Parathyroid adenoma (tissue), 2 donors: Measurements from ENCODE around the gene CPA4.

Source experiments
- H2AFZ ChIP-seq: fragments of 300-600 bp; sonication (generic); one replicate; pipeline ENCODE4 v1.7.0; 2017; ENCODE audit warnings: antibody characterized with exemption, mild to moderate bottlenecking
- H3K27ac ChIP-seq: fragments of 300-600 bp; sonication (generic); one replicate; pipeline ENCODE4 v1.7.0; 2017
- H3K27me3 ChIP-seq: fragments of 300-600 bp; sonication (generic); one replicate; pipeline ENCODE4 v1.7.0; 2017; ENCODE audit warnings: low read length; ENCODE audit not compliant: control insufficient read depth, insufficient read depth
- H3K36me3 ChIP-seq: fragments of 300-600 bp; sonication (generic); one replicate; pipeline ENCODE4 v1.7.0; 2017; ENCODE audit warnings: low read length; ENCODE audit not compliant: control insufficient read depth, insufficient read depth
- H3K4me1 ChIP-seq: fragments of 300-600 bp; sonication (generic); one replicate; pipeline ENCODE4 v1.7.0; 2017; ENCODE audit warnings: control low read depth
- H3K4me2 ChIP-seq: fragments of 300-600 bp; sonication (generic); one replicate; pipeline ENCODE4 v1.7.0; 2017; ENCODE audit warnings: low read length
- H3K4me3 ChIP-seq: fragments of 300-600 bp; sonication (generic); one replicate; pipeline ENCODE4 v1.7.0; 2017; ENCODE audit warnings: low read depth, low read length
- H3K79me2 ChIP-seq: fragments of 300-600 bp; sonication (generic); one replicate; pipeline ENCODE4 v1.7.0; 2017; ENCODE audit warnings: control low read depth
- H3K9ac ChIP-seq: fragments of 300-600 bp; sonication (generic); one replicate; pipeline ENCODE4 v1.7.0; 2017; ENCODE audit warnings: mild to moderate bottlenecking
- H3K9me3 ChIP-seq: fragments of 300-600 bp; sonication (generic); one replicate; pipeline ENCODE4 v1.7.0; 2017; ENCODE audit warnings: low read length; ENCODE audit not compliant: control insufficient read depth
- TF ChIP-seq, protein P1 (sequence below): fragments of 300-600 bp; sonication (generic); IDR thresholded peaks from one replicate; pipeline ENCODE4 v1.7.0; 2017; ENCODE audit warnings: antibody characterized with exemption, mild to moderate bottlenecking
- donor health status: primary hyperparathyroidism.

The CPA4 gene

DNA sequence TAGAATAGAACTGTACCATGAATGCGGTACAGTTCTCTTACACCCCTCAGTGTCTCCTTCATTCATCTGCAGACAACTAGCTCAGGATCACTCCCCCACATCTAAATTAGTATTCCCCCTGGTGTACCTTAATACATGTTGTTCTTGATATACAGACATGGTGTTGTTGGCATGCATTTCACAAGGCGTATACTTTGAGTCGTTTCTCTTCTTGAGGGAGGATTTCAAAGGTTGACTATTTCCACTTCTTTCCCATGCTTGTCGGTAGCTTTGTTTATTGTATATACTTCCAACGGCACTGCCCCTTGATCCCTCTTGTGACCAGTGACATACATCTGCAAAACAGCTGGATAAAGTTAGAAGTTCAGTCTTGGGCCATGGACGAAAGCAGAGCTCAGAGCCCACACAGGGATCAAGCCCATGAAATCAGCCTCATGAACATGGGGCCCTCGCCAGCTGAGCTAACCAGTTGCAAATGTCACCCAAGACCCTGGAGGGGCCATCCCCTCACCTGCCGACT, 8.6 kb downstream of the CPA4 start:
- TF ChIP-seq, protein P1, sequence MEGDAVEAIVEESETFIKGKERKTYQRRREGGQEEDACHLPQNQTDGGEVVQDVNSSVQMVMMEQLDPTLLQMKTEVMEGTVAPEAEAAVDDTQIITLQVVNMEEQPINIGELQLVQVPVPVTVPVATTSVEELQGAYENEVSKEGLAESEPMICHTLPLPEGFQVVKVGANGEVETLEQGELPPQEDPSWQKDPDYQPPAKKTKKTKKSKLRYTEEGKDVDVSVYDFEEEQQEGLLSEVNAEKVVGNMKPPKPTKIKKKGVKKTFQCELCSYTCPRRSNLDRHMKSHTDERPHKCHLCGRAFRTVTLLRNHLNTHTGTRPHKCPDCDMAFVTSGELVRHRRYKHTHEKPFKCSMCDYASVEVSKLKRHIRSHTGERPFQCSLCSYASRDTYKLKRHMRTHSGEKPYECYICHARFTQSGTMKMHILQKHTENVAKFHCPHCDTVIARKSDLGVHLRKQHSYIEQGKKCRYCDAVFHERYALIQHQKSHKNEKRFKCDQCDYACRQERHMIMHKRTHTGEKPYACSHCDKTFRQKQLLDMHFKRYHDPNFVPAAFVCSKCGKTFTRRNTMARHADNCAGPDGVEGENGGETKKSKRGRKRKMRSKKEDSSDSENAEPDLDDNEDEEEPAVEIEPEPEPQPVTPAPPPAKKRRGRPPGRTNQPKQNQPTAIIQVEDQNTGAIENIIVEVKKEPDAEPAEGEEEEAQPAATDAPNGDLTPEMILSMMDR = no peak
- Histone ChIP-seq H2AFZ (no peak overlapping the region), H3K9ac (no peak overlapping the region), H3K36me3 (no peaks in the 10 kb centered on the region), H3K27me3 (no peaks in the 10 kb centered on the region), H3K27ac (no peak overlapping the region), H3K4me1 (no peaks in the 10 kb centered on the region), H3K9me3 (no peaks in the 10 kb centered on the region), H3K4me2 (no peak overlapping the region), H3K4me3 (no peak overlapping the region), H3K79me2 (no peaks in the 10 kb centered on the region)

DNA sequence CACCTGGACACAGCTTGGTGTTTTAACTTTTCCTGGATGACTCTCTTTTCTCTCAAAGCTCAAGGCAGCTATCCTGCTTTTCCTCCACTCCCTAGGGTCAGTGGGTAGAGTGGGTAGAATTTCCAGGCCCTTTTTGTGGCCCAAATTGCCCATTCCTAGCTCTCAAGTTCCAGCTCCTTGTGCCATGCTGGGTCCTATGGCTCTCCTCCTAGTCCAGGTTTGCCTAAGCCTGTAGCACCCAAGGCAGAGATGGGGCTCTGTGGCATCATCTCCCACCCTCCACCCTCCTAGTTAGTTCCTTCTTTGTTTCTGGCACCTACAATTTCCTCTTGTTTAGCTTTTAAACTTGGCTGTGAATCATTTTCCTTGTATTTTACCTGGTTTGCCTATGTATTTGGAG, 9.7 kb downstream of the CPA4 start:
- Histone ChIP-seq H3K4me1 (no peaks in the 10 kb centered on the region), H3K27me3 (no peaks in the 10 kb centered on the region), H3K9me3 (no peaks in the 10 kb centered on the region), H3K4me3 (no peak overlapping the region), H3K9ac (no peak overlapping the region), H3K79me2 (no peaks in the 10 kb centered on the region), H2AFZ (no peak overlapping the region), H3K36me3 (no peaks in the 10 kb centered on the region), H3K27ac (no peak overlapping the region), H3K4me2 (no peak overlapping the region)
- TF ChIP-seq, protein P1 = no peak

DNA sequence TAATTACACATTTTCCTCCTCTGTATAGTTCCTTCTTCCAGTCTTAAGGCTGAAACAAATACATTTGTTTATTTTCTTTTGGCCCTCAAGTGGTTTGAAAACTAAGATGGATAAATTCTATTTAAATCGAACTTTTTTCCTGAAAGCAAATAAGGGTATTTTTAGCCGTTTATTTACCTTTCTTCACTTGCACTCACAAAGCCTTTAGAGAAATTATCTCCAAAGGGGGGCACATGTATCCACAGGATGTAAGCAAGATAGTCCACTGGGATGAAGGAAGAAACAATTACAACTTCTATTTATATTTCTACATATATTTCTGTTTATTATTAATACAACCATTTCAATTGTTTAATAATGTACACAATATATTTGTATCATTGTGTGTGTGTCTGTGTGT, 10.2 kb downstream of the CPA4 start:
- Histone ChIP-seq H3K27me3 (no peaks in the 10 kb centered on the region), H3K36me3 (no peaks in the 10 kb centered on the region), H2AFZ (no peak overlapping the region), H3K9me3 (no peaks in the 10 kb centered on the region), H3K4me2 (no peak overlapping the region), H3K9ac (no peak overlapping the region), H3K27ac (no peak overlapping the region), H3K4me3 (no peak overlapping the region), H3K79me2 (no peaks in the 10 kb centered on the region), H3K4me1 (no peaks in the 10 kb centered on the region)
- TF ChIP-seq, protein P1 = no peak

DNA sequence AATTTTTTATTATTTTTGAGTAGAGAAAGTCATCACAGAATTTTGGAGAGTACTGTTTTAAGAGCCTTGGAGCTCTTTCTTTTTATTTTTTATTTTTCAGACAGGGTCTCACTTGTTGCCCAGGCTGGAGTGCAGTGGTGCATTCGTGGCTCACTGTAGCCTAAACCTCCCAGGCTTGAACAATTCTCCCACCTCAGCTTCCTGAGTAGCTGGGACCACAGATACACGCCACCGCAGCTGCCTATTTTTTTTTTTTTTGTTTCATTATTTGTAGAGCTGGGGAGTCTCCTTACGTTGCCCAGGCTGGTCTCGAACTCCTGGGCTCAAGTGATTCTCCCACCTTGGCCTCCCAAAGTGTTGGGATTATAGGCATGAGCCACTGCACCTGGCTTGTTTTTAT, 10.6 kb downstream of the CPA4 start:
- Histone ChIP-seq H3K4me2 (no peak overlapping the region), H3K9ac (no peak overlapping the region), H3K4me3 (no peak overlapping the region), H3K79me2 (no peaks in the 10 kb centered on the region), H3K27me3 (no peaks in the 10 kb centered on the region), H3K4me1 (no peaks in the 10 kb centered on the region), H2AFZ (no peak overlapping the region), H3K27ac (no peak overlapping the region), H3K9me3 (no peaks in the 10 kb centered on the region), H3K36me3 (no peaks in the 10 kb centered on the region)
- TF ChIP-seq, protein P1 = no peak

DNA sequence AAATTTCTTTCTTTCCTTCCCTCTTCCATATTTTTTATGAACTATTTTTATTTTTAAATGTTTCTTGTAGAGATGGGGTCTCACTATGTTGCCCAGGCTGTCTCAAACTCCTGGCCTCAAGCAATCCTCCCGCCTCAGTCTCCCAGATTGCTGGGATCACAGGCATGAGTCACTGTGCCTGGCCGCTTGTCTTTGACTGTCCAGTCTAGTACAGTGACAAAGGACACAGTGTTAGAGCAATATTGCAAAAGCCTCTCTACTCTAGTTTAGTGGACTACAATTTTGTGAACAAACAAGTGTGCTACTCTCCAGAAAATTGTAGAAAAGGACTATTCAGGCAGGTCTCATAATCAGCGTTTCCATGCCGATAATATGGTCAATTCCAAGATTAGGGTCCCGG, 11.0 kb downstream of the CPA4 start:
- Histone ChIP-seq H3K9me3 (no peaks in the 10 kb centered on the region), H2AFZ (no peak overlapping the region), H3K27ac (no peak overlapping the region), H3K27me3 (no peaks in the 10 kb centered on the region), H3K4me2 (no peak overlapping the region), H3K4me3 (no peak overlapping the region), H3K4me1 (no peaks in the 10 kb centered on the region), H3K9ac (no peak overlapping the region), H3K79me2 (no peaks in the 10 kb centered on the region), H3K36me3 (no peaks in the 10 kb centered on the region)
- TF ChIP-seq, protein P1 = no peak
